OCI-M1 (cell line): ENCODE data around the gene LYPD1.

Source experiments
- DNase-seq: peaks from one replicate; lab custom pipeline; 2025; lab: John Stamatoyannopoulos, UW

LYPD1 gene

DNA sequence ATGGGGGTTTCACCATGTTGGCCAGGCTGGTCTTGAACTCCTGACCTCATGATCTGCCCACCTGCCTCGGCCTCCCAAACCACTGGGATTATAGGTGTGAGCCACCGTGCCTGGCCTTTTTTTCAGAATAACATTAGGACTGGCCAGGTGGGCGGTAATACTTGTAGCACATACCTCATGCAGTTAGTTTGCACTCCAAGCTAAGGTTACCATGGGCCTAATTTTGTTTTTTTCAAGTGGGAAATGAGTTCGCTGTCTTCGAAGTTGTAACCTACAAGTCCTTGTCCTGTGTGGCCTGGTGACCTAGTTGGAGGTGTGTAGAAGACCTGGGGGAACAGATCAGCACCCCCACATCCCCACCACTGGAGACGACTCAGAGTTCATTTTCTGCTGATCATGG is 74.8 kb downstream of the LYPD1 start:
- DNase-seq: no peak
